Caco-2 (cell line): Measurements from ENCODE around the gene USP17L20. TPM values are rescaled to one million over a fixed set of nuclear protein-coding genes. Genes with fewer than 3 reads are reported as not detected.
"Not testable (repeated sequence)": the region's sequence is repeated elsewhere in the genome, so short reads cannot be mapped to it uniquely, and the experiment has no call there.

ENCODE experiments used
- BruUV-seq: library from RNA; stranded (reverse); fragments of 400-500 nt; replicated peaks from 2 replicates; lab custom pipeline; 2021; lab: Mats Ljungman, UMichigan
- CTCF ChIA-PET: fragments of 300-600 bp; sonication (Branson Sonifier 250); formaldehyde crosslinking; loops from one replicate; lab custom pipeline; 2022; ENCODE audit warnings: antibody characterized with exemption; lab: Charles Lee
- POLR2A ChIA-PET: fragments of 300-600 bp; sonication (Branson Sonifier 250); formaldehyde crosslinking; loops from one replicate; lab custom pipeline; 2022; ENCODE audit warnings: antibody characterized with exemption; lab: Charles Lee
- DNase-seq, 2 experiments: peaks; one replicate each; pipeline versions ENCODE4 v3.0.0 to v3.0.0-alpha.2; 2020 to 2022
- H3K27me3 ChIP-seq: replicated peaks from 2 replicates; pipeline ENCODE4 v1.6.0; 2011; ENCODE audit warnings: low read length; ENCODE audit not compliant: control insufficient read depth, insufficient read depth
- H3K36me3 ChIP-seq: 2 replicates; pipeline ENCODE4 v1.5.1; 2011; ENCODE audit warnings: low read length; ENCODE audit not compliant: control insufficient read depth, insufficient read depth
- H3K4me1 ChIP-seq: fragments of 250-450 bp; sonication (Bioruptor Pico); 2 replicates; pipeline ENCODE4 v1.5.1; 2020; ENCODE audit warnings: mild to moderate bottlenecking
- H3K4me3 ChIP-seq: 2 replicates; pipeline ENCODE4 v1.5.1; 2011; ENCODE audit warnings: low read depth, mild to moderate bottlenecking, control low read depth, low read length
- H3K9me3 ChIP-seq: fragments of 250-450 bp; sonication (Bioruptor Pico); 2 replicates; pipeline ENCODE4 v1.5.1; 2020; ENCODE audit warnings: mild to moderate bottlenecking, moderate library complexity
- H3K27ac Mint-ChIP-seq: one replicate; pipeline ENCODE4 v1.8.0; 2022; ENCODE audit warnings: mixed read lengths; ENCODE audit not compliant: unreplicated experiment
- H3K27me3 Mint-ChIP-seq: one replicate; pipeline ENCODE4 v1.8.0; 2022; ENCODE audit warnings: mixed read lengths; ENCODE audit not compliant: insufficient read depth, unreplicated experiment
- H3K36me3 Mint-ChIP-seq: one replicate; pipeline ENCODE4 v1.8.0; 2022; ENCODE audit warnings: mild to moderate bottlenecking, mixed read lengths; ENCODE audit not compliant: insufficient read depth, unreplicated experiment
- H3K4me1 Mint-ChIP-seq: one replicate; pipeline ENCODE4 v1.8.0; 2022; ENCODE audit warnings: low read depth, mixed read lengths; ENCODE audit not compliant: unreplicated experiment
- H3K4me3 Mint-ChIP-seq: one replicate; pipeline ENCODE4 v1.8.0; 2022; ENCODE audit warnings: mild to moderate bottlenecking, moderate library complexity, mixed read lengths; ENCODE audit not compliant: unreplicated experiment
- H3K9me3 Mint-ChIP-seq: one replicate; pipeline ENCODE4 v1.8.0; 2022; ENCODE audit warnings: mixed read lengths; ENCODE audit not compliant: unreplicated experiment
- intact Hi-C: fragments of 100-400 bp; cut with micrococcal nuclease; formaldehyde crosslinking; loops from one replicate; pipeline ENCODE4 v1.10.0; 2022; ENCODE audit not compliant: unreplicated experiment
- total RNA-seq: library from RNA; stranded (reverse); gene quantifications from 2 replicates; pipeline ENCODE4 v1.2.3, GENCODE V29; 2022

Gene USP17L20
- total RNA-seq, 1 experiment from 2014 or later: not detected

DNA sequence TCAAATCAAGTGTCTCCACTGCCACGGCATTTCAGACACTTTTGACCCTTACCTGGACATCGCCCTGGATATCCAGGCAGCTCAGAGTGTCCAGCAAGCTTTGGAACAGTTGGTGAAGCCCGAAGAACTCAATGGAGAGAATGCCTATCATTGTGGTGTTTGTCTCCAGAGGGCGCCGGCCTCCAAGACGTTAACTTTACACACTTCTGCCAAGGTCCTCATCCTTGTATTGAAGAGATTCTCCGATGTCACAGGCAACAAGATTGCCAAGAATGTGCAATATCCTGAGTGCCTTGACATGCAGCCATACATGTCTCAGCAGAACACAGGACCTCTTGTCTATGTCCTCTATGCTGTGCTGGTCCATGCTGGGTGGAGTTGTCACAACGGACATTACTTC lies 27.7 kb upstream of the USP17L20 start:
- POLR2A ChIA-PET, intact Hi-C loops, H3K27me3 ChIP-seq, H3K4me1 ChIP-seq, H3K36me3 Mint-ChIP-seq, H3K4me3 ChIP-seq, BruUV-seq, H3K4me3 Mint-ChIP-seq, H3K36me3 ChIP-seq, H3K27me3 Mint-ChIP-seq, H3K9me3 ChIP-seq, H3K9me3 Mint-ChIP-seq, H3K4me1 Mint-ChIP-seq, CTCF ChIA-PET, H3K27ac Mint-ChIP-seq: not testable (repeated sequence)
- peak in 1 of 2 experiments; percentile 21 for DNase-seq

GRCh38 chr4:9234085-9234484 lies 23.8 kb upstream of the USP17L20 start, which contains the start of gene USP17L15:
USP17L15 (plus strand) TSS chr4:9234385; CDS start chr4:9234385, 0 bp downstream.
- H3K9me3 ChIP-seq, H3K27me3 Mint-ChIP-seq, CTCF ChIA-PET, DNase-seq, H3K4me3 Mint-ChIP-seq, H3K9me3 Mint-ChIP-seq, H3K27me3 ChIP-seq, H3K4me3 ChIP-seq, H3K36me3 Mint-ChIP-seq, H3K27ac Mint-ChIP-seq, intact Hi-C loops, H3K36me3 ChIP-seq, H3K4me1 Mint-ChIP-seq, POLR2A ChIA-PET, BruUV-seq, H3K4me1 ChIP-seq: not testable (repeated sequence)

DNA sequence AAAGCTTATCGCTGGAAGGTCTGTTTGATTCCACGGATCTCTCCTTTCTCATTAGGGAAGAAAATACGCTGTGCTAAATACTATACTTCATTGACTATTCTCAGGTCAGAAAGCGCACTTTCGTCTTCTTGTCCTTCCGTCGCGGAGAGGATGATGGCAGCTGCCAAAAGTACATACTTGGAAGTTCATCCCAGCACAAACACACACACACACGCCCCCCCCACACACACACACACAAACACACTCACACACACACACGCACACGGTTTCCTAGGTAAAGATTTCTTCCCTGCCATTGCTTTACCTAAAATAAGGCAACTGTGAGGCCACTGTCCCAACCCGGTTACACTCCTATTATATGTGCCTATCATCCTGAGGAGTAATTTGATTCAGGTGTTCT lies 19.5 kb upstream of the USP17L20 start:
- DNase-seq: peak in 1 of 2 experiments; percentile 3
- H3K27me3 ChIP-seq, H3K4me3 Mint-ChIP-seq, CTCF ChIA-PET, H3K9me3 Mint-ChIP-seq, H3K27ac Mint-ChIP-seq, POLR2A ChIA-PET, H3K36me3 ChIP-seq, H3K4me1 Mint-ChIP-seq, H3K9me3 ChIP-seq, H3K27me3 Mint-ChIP-seq, H3K4me3 ChIP-seq, H3K36me3 Mint-ChIP-seq, H3K4me1 ChIP-seq, intact Hi-C loops, BruUV-seq: not testable (repeated sequence)

GRCh38 chr4:9243579-9243978 lies 14.3 kb upstream of the USP17L20 start, which contains the start of gene USP17L17:
USP17L17 (plus strand) TSS chr4:9243879; CDS start chr4:9243879, 0 bp downstream.
- DNase-seq, H3K9me3 ChIP-seq, H3K4me3 ChIP-seq, H3K4me1 Mint-ChIP-seq, H3K27me3 ChIP-seq, POLR2A ChIA-PET, H3K4me1 ChIP-seq, intact Hi-C loops, H3K9me3 Mint-ChIP-seq, H3K27ac Mint-ChIP-seq, CTCF ChIA-PET, H3K4me3 Mint-ChIP-seq, BruUV-seq, H3K27me3 Mint-ChIP-seq, H3K36me3 ChIP-seq, H3K36me3 Mint-ChIP-seq: not testable (repeated sequence)

- H3K27ac Mint-ChIP-seq, intact Hi-C loops, BruUV-seq, H3K36me3 ChIP-seq, H3K4me1 ChIP-seq, H3K9me3 Mint-ChIP-seq, H3K27me3 Mint-ChIP-seq, H3K4me3 ChIP-seq, H3K4me3 Mint-ChIP-seq, POLR2A ChIA-PET, H3K27me3 ChIP-seq, H3K4me1 Mint-ChIP-seq, H3K36me3 Mint-ChIP-seq, CTCF ChIA-PET, H3K9me3 ChIP-seq: not testable (repeated sequence)
- DNase-seq: peak in 1 of 2 experiments; percentile 9
Measured at GRCh38 chr4:9247953-9248680, 9.8 kb upstream of the USP17L20 start, which contains the start of gene USP17L18. USP17L18 (plus strand) TSS chr4:9248630; CDS start chr4:9248630, 0 bp downstream.

DNA sequence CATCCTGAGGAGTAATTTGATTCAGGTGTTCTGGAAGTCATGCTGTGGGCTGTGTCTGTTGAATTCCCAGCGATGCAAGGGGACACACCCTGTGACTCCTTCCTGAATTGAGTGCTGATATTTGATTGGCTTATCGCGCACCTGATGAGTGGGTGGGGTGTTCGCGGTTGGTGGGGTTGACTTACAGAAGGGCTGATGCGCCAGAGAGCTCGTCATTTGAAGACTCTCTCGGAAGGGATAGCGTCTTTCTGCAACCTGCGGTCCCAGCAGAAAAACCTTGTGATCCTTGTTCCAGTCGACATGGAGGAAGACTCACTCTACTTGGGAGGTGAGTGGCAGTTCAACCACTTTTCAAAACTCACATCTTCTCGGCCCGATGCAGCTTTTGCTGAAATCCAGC lies 4.8 kb upstream of the USP17L20 start, which contains the start of gene USP17L19:
Gene USP17L19 (plus strand): TSS at position 301 of the 400 bp plus-strand sequence. CDS start 0 bp downstream, at position 301.
- CTCF ChIA-PET, H3K4me3 ChIP-seq, H3K27ac Mint-ChIP-seq, H3K36me3 ChIP-seq, POLR2A ChIA-PET, H3K27me3 ChIP-seq, H3K36me3 Mint-ChIP-seq, H3K4me1 Mint-ChIP-seq, H3K4me3 Mint-ChIP-seq, H3K27me3 Mint-ChIP-seq, BruUV-seq, H3K9me3 ChIP-seq, DNase-seq, intact Hi-C loops, H3K9me3 Mint-ChIP-seq, H3K4me1 ChIP-seq: not testable (repeated sequence)

GRCh38 chr4:9262572-9262971 lies 4.6 kb downstream of the USP17L20 start, which contains the start of gene USP17L21:
USP17L21 (plus strand) TSS chr4:9262872; CDS start chr4:9262872, 0 bp downstream.
- intact Hi-C loops, CTCF ChIA-PET, H3K27ac Mint-ChIP-seq: not testable (repeated sequence)

More at GRCh38 chr4:9262572-9262971, 4.6 kb downstream of the USP17L20 start, which contains the start of gene USP17L21:
- H3K9me3 ChIP-seq, H3K4me1 ChIP-seq, H3K9me3 Mint-ChIP-seq, H3K4me3 ChIP-seq, POLR2A ChIA-PET, H3K27me3 Mint-ChIP-seq, H3K36me3 Mint-ChIP-seq, DNase-seq, H3K27me3 ChIP-seq, H3K36me3 ChIP-seq, BruUV-seq, H3K4me1 Mint-ChIP-seq, H3K4me3 Mint-ChIP-seq: not testable (repeated sequence)
